H1 (cell line): ENCODE data around the gene MRM1. TPM values are rescaled to one million over a fixed set of nuclear protein-coding genes. Genes with fewer than 3 reads are reported as not detected.

Experiments used
- CHD1 ChIP-seq: IDR thresholded peaks from 2 replicates; pipeline ENCODE4 v1.6.1; 2012; ENCODE audit warnings: low read depth, low read length, improper control_type of control experiment
- GTF2F1 ChIP-seq: IDR thresholded peaks from 2 replicates; pipeline ENCODE4 v1.6.1; 2012; ENCODE audit warnings: low read depth, low read length, improper control_type of control experiment, borderline replicate concordance
- JUN ChIP-seq: IDR thresholded peaks from 2 replicates; pipeline ENCODE4 v1.6.1; 2011; ENCODE audit warnings: low read depth, mild to moderate bottlenecking, improper control_type of control experiment, low read length
- RNF2 ChIP-seq: fragments of 200-900, 300-1000 bp; sonication (generic); IDR thresholded peaks from 2 replicates; pipeline ENCODE4 v1.7.1; 2016; ENCODE audit warnings: borderline replicate concordance, low read depth, mild to moderate bottlenecking, antibody characterized with exemption, low read length; ENCODE audit not compliant: poor library complexity, severe bottlenecking; ENCODE audit errors: missing control alignments
- SP2 ChIP-seq: IDR thresholded peaks from 2 replicates; pipeline ENCODE4 v1.6.1; 2012; ENCODE audit warnings: mild to moderate bottlenecking, low read length, inconsistent platforms
- polyA plus RNA-seq, 7 experiments: library from polyadenylated mRNA; depleted of rRNA in 3 of 7; stranded (reverse) in 5 of 7; unstranded in 2 of 7; fragments of >200 nt in 5 of 7; fragments of 200-250 nt in 2 of 7; gene quantifications; 1 replicate in 5 of 7; 2 replicates in 1 of 7; 4 replicates in 1 of 7; pipeline versions ENCODE4 v1.2.1 to v1.2.3, GENCODE V29; 2011 to 2013; ENCODE audit warnings: missing spikeins in 2 of 7, mixed read lengths in 2 of 7
- total RNA-seq: library from RNA; stranded (reverse); fragmentation: NEBNext Ultra II Directional; extraction: Animal tissue kit (Norgen Biotek cat#: 25700); gene quantifications from 2 replicates; pipeline ENCODE4 v1.2.1, GENCODE V29; 2021
- TF ChIP-seq, protein P1 (sequence below), 3 experiments: IDR thresholded peaks; 1 replicate in 2 of 3; 2 replicates in 1 of 3; pipeline versions ENCODE4 v1.5.1 to v1.6.1; 2011; ENCODE audit warnings: low read length in 3 of 3, mild to moderate bottlenecking in 3 of 3, inconsistent platforms in 2 of 3, low read depth in 1 of 3, moderate library complexity in 1 of 3; ENCODE audit not compliant: insufficient read depth in 1 of 3; ENCODE audit errors: control extremely low read depth in 1 of 3

The MRM1 gene
- total and polyA plus RNA-seq, 2 of the 8 experiments (the other 6 are each of a cell fraction or from before 2014, with no cell fraction given) = 9.9 to 11.2 TPM

DNA sequence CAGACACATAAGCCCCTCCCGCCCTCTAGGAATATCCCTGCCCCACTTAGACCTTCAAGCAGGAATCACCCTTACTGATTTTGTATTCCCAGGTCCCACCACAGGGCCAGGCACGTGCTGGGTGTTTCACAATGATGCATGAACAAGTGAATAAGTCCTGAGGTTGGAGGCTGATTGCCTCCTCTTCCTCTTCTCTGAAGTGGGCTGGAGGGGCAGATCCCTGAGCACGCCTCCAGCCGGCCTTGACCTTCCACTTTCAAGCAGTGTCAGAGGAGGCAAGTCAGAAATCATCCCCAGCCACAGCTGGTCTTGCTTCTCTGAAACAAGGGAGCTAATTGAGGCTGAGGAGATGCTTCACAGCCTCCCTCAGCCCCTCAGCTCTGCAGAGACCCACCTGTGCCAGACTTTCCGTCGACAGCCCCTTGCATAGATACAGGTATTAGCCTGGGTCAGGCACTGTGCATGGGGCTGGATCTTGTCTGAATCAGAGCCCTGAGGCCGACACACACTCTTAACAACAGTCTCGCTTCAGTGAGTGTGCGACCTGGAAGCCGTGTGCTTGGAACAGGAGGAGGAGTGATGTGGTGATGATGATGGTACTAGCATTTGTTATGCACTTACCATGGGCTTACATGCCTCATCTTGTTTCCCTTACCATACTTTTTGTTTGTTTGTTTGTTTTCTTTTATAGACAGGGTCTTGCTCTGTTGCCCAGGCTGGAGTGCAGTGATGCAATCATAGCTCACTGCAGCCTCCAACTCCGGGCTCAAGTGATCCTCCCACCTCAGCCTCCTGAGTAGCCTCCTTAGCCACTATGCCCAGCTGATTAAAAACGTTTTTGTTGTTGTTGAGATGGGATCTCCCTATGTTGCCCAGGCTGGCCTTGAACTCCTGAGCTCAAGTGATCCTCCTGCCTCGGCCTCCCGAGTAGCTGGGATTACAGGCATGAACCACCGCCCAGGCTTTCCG is 15.0 kb downstream of the MRM1 start (continued):
- TF ChIP-seq, protein P1, sequence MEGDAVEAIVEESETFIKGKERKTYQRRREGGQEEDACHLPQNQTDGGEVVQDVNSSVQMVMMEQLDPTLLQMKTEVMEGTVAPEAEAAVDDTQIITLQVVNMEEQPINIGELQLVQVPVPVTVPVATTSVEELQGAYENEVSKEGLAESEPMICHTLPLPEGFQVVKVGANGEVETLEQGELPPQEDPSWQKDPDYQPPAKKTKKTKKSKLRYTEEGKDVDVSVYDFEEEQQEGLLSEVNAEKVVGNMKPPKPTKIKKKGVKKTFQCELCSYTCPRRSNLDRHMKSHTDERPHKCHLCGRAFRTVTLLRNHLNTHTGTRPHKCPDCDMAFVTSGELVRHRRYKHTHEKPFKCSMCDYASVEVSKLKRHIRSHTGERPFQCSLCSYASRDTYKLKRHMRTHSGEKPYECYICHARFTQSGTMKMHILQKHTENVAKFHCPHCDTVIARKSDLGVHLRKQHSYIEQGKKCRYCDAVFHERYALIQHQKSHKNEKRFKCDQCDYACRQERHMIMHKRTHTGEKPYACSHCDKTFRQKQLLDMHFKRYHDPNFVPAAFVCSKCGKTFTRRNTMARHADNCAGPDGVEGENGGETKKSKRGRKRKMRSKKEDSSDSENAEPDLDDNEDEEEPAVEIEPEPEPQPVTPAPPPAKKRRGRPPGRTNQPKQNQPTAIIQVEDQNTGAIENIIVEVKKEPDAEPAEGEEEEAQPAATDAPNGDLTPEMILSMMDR (IDR thresholded peaks at IDR 0.05; ENCODE audit: control extremely low read depth in 1 of 3, insufficient read depth in 1 of 3, low read depth in 1 of 3, low read length in 3 of 3) = no peak
- TF ChIP-seq GTF2F1 (no peak), CHD1 (no peak), RNF2 (no peak), SP2 (no peak), JUN (no peak)
